OCI-LY7 (cell line): ENCODE measurements around the gene HBM. TPM values are rescaled to one million over a fixed set of nuclear protein-coding genes. Genes with fewer than 3 reads are reported as not detected.
"Not testable (repeated sequence)": the region's sequence is repeated elsewhere in the genome, so short reads cannot be mapped to it uniquely, and the experiment has no call there.

ENCODE experiments used
- BruUV-seq: library from RNA; stranded (reverse); fragments of 400-500 nt; replicated peaks from 2 replicates; lab custom pipeline; 2021; lab: Mats Ljungman, UMichigan
- CTCF ChIA-PET: fragments of 300-600 bp; sonication (Branson Sonifier 250); formaldehyde crosslinking; loops from one replicate; lab custom pipeline; 2022; ENCODE audit warnings: antibody characterized with exemption; ENCODE audit not compliant: unreplicated experiment; lab: Charles Lee
- POLR2A ChIA-PET: fragments of 300-600 bp; sonication (Branson Sonifier 250); formaldehyde crosslinking; loops from one replicate; lab custom pipeline; 2022; ENCODE audit warnings: antibody characterized with exemption; lab: Charles Lee
- DNase-seq: peaks from one replicate; pipeline ENCODE4 v3.0.0-alpha.2; 2015; ENCODE audit warnings: low spot score
- H2AFZ ChIP-seq: fragments of 200-600 bp; sonication (generic), shearing (Covaris generic); 2 replicates; pipeline ENCODE4 v1.6.1; 2014; ENCODE audit warnings: mild to moderate bottlenecking, antibody characterized with exemption, low read length, moderate library complexity
- H3K27ac ChIP-seq: fragments of 200-600 bp; sonication (generic); 2 replicates; pipeline ENCODE4 v1.5.1; 2014; ENCODE audit warnings: mixed run types, low read depth, mild to moderate bottlenecking, moderate library complexity, low read length, inconsistent platforms; ENCODE audit not compliant: poor library complexity, severe bottlenecking
- H3K36me3 ChIP-seq: fragments of 200-600 bp; sonication (generic); 2 replicates; pipeline ENCODE4 v1.6.1; 2014; ENCODE audit warnings: mild to moderate bottlenecking, antibody characterized with exemption, low read length, moderate library complexity, mixed read lengths; ENCODE audit not compliant: insufficient read depth
- H3K4me1 ChIP-seq: fragments of 200-600 bp; sonication (generic); 2 replicates; pipeline ENCODE4 v1.5.1; 2014; ENCODE audit warnings: mild to moderate bottlenecking, low read length; ENCODE audit not compliant: insufficient read depth, poor library complexity, severe bottlenecking
- H3K4me2 ChIP-seq: fragments of 200-600 bp; sonication (generic); 2 replicates; pipeline ENCODE4 v1.6.1; 2014; ENCODE audit warnings: mild to moderate bottlenecking, low read length
- H3K4me3 ChIP-seq: fragments of 200-600 bp; sonication (generic); 2 replicates; pipeline ENCODE4 v1.5.1; 2014; ENCODE audit warnings: mild to moderate bottlenecking, low read depth, low read length; ENCODE audit not compliant: poor library complexity, severe bottlenecking
- H3K79me2 ChIP-seq: fragments of 200-600 bp; sonication (generic); 2 replicates; pipeline ENCODE4 v1.6.1; 2016; ENCODE audit warnings: low read depth, mild to moderate bottlenecking, low read length, moderate library complexity, mixed read lengths; ENCODE audit not compliant: insufficient read depth
- H3K9me2 ChIP-seq: fragments of 200-600 bp; sonication (generic); 2 replicates; pipeline ENCODE4 v1.6.1; 2016; ENCODE audit warnings: mild to moderate bottlenecking, low read length, mixed read lengths; ENCODE audit not compliant: insufficient read depth
- H3K9me3 ChIP-seq: fragments of 200-600 bp; sonication (generic); 2 replicates; pipeline ENCODE4 v1.6.1; 2014; ENCODE audit warnings: mild to moderate bottlenecking, mixed run types, low read length, mixed read lengths
- H4K20me1 ChIP-seq: fragments of 200-600 bp; sonication (generic); 2 replicates; pipeline ENCODE4 v1.6.1; 2014; ENCODE audit warnings: mild to moderate bottlenecking, antibody characterized with exemption, low read length, moderate library complexity, mixed read lengths; ENCODE audit not compliant: insufficient read depth
- CTCF ChIP-seq: fragments of 200-600 bp; sonication (generic); conservative IDR thresholded peaks from 2 replicates; pipeline ENCODE4 v1.5.1; 2014; ENCODE audit warnings: mild to moderate bottlenecking, antibody characterized with exemption, low read length, moderate library complexity, mixed read lengths
- EZH2phosphoT487 ChIP-seq: fragments of 200-600 bp; sonication (generic); IDR thresholded peaks from 2 replicates; pipeline ENCODE4 v1.6.1; 2018; ENCODE audit warnings: low read depth, borderline replicate concordance, mild to moderate bottlenecking, mixed run types, antibody characterized with exemption, low read length, moderate library complexity, mixed read lengths
- intact Hi-C: fragments of 100-400 bp; cut with micrococcal nuclease; formaldehyde crosslinking; loops from one replicate; pipeline ENCODE4 v1.10.0; 2022; ENCODE audit not compliant: unreplicated experiment
- total RNA-seq, 2 experiments: library from RNA; depleted of rRNA in 1 of 2; stranded (reverse); fragments of >200 nt in 1 of 2; shearing (Covaris generic) in 1 of 2; gene quantifications; 2 replicates each; pipeline ENCODE4 v1.2.3, GENCODE V29; 2014 to 2022

The HBM gene
- total RNA-seq, 2 experiments from 2014 or later: not detected

- peak overlapping the region; percentile 66 for H2AFZ ChIP-seq
- ChIA-PET CTCF (no interaction called here), POLR2A (no interaction called here)
- peak overlapping the region; percentile 68 for H3K4me2 ChIP-seq
- H3K4me1 ChIP-seq: peaks cover 8% of the 10 kb centered on the region
- TF ChIP-seq EZH2phosphoT487 (no peak), CTCF (no peak)
- BruUV-seq: no TSS peak
- H3K79me2 ChIP-seq: no peaks in the 10 kb centered on the region
- intact Hi-C loops: no loop called here
- no peaks in the 10 kb centered on the region for H4K20me1 ChIP-seq
- H3K4me3 ChIP-seq: peak overlapping the region; percentile 61
- no peaks in the 10 kb centered on the region for H3K9me3 ChIP-seq
- H3K27ac ChIP-seq: no peak overlapping the region
- no peaks in the 10 kb centered on the region for H3K36me3 ChIP-seq
- DNase-seq: peak; percentile 44
- H3K9me2 ChIP-seq: no peaks in the 10 kb centered on the region
These were observed 11.4 kb upstream of the HBM start for GRCh38 chr16:154217-155030.

- Histone ChIP-seq H4K20me1 (no peaks in the 10 kb centered on the region), H3K4me1 (peaks cover 8% of the 10 kb centered on the region), H3K36me3 (no peaks in the 10 kb centered on the region), H3K27ac (no peak overlapping the region), H3K9me3 (no peaks in the 10 kb centered on the region), H3K4me3 (peak overlapping the region; percentile 61), H3K9me2 (no peaks in the 10 kb centered on the region), H2AFZ (peak overlapping the region; percentile 66; the same call in 1 of the 2 replicates), H3K79me2 (no peaks in the 10 kb centered on the region), H3K4me2 (peak overlapping the region; percentile 68)
- no peak for TF ChIP-seq CTCF
- CTCF ChIA-PET: no interaction called here
- no TSS peak for BruUV-seq
- DNase-seq: no peak
- intact Hi-C loops: no loop called here
- POLR2A ChIA-PET: interaction anchor here (0.7 kb wide), 1 partner anchor 55 kb away, joined by 3 read pairs; no protein-coding TSS in a partner anchor
These were observed 10.8 kb upstream of the HBM start for GRCh38 chr16:155031-155398.

GRCh38 chr16:159136-159849 is 6.5 kb upstream of the HBM start:
- no peak overlapping the region for H3K4me2 ChIP-seq
- no peak overlapping the region for H2AFZ ChIP-seq
- BruUV-seq: no TSS peak
- no peaks in the 10 kb centered on the region for H3K79me2 ChIP-seq
- ChIA-PET CTCF (no interaction called here), POLR2A (no interaction called here)
- H3K36me3 ChIP-seq: no peaks in the 10 kb centered on the region
- no peak overlapping the region for H3K27ac ChIP-seq
- no peak for DNase-seq
- peaks cover 7% of the 10 kb centered on the region for H3K4me1 ChIP-seq
- no peak overlapping the region for H3K4me3 ChIP-seq
- H3K9me3 ChIP-seq: no peaks in the 10 kb centered on the region
- TF ChIP-seq EZH2phosphoT487 (no peak), CTCF (no peak)
- no peaks in the 10 kb centered on the region for H4K20me1 ChIP-seq
- no peaks in the 10 kb centered on the region for H3K9me2 ChIP-seq
- intact Hi-C loops: no loop called here

- H3K79me2 ChIP-seq, BruUV-seq, intact Hi-C loops, H2AFZ ChIP-seq, H3K4me2 ChIP-seq, DNase-seq, H3K27ac ChIP-seq, H3K9me2 ChIP-seq, H3K9me3 ChIP-seq, H3K4me3 ChIP-seq, H3K4me1 ChIP-seq, H3K36me3 ChIP-seq, H4K20me1 ChIP-seq, POLR2A ChIA-PET, CTCF ChIA-PET: not testable (repeated sequence)
These were observed 5.5 kb upstream of the HBM start for GRCh38 chr16:160242-160641.
